Trophoblast cell (in vitro differentiated cells and primary cell): ENCODE results near the gene PXN.

Experiments used
- DNase-seq, 2 donors: peaks; one replicate each; pipeline ENCODE4 v3.0.0-alpha.2; 2016
- H2AFZ ChIP-seq: 2 replicates; pipeline ENCODE4 v1.6.1; 2013; ENCODE audit warnings: low read length, moderate library complexity, mild to moderate bottlenecking; ENCODE audit not compliant: insufficient read depth, poor library complexity
- H2AK5ac ChIP-seq: 2 replicates; pipeline ENCODE4 v1.6.1; 2013; ENCODE audit warnings: mild to moderate bottlenecking, low read length
- H2BK120ac ChIP-seq: 2 replicates; pipeline ENCODE4 v1.6.1; 2013; ENCODE audit warnings: low read length, mild to moderate bottlenecking, moderate library complexity; ENCODE audit not compliant: insufficient read depth, poor library complexity
- H2BK12ac ChIP-seq: 2 replicates; pipeline ENCODE4 v1.6.1; 2013; ENCODE audit warnings: mild to moderate bottlenecking, low read length, moderate library complexity
- H2BK5ac ChIP-seq: 2 replicates; pipeline ENCODE4 v1.6.1; 2013; ENCODE audit warnings: low read length, low read depth, moderate library complexity, mild to moderate bottlenecking; ENCODE audit not compliant: poor library complexity
- H3K14ac ChIP-seq: 2 replicates; pipeline ENCODE4 v1.6.1; 2013; ENCODE audit warnings: mild to moderate bottlenecking, low read length
- H3K18ac ChIP-seq: 2 replicates; pipeline ENCODE4 v1.6.1; 2013; ENCODE audit warnings: mild to moderate bottlenecking, low read length
- H3K23ac ChIP-seq: 2 replicates; pipeline ENCODE4 v1.6.1; 2013; ENCODE audit warnings: low read length
- H3K27ac ChIP-seq: 2 replicates; pipeline ENCODE4 v1.5.1; 2013; ENCODE audit warnings: low read depth, mild to moderate bottlenecking, inconsistent platforms, low read length, moderate library complexity
- H3K27me3 ChIP-seq: 2 replicates; pipeline ENCODE4 v1.6.1; 2013; ENCODE audit warnings: inconsistent platforms, mild to moderate bottlenecking, low read length, moderate library complexity; ENCODE audit not compliant: insufficient read depth
- H3K36me3 ChIP-seq, 2 experiments: 1 replicate in 1 of 2; 2 replicates in 1 of 2; pipeline ENCODE4 v1.6.1; 2013; ENCODE audit warnings: low read length in 2 of 2, mild to moderate bottlenecking in 2 of 2, moderate library complexity in 1 of 2; ENCODE audit not compliant: insufficient read depth in 2 of 2, control insufficient read depth in 1 of 2
- H3K4ac ChIP-seq: 2 replicates; pipeline ENCODE4 v1.6.1; 2013; ENCODE audit warnings: low read depth, mild to moderate bottlenecking, low read length, moderate library complexity
- H3K4me1 ChIP-seq, 2 experiments: 1 replicate in 1 of 2; 2 replicates in 1 of 2; pipeline ENCODE4 v1.6.1; 2013; ENCODE audit warnings: low read length in 2 of 2, mild to moderate bottlenecking in 2 of 2, moderate library complexity in 1 of 2; ENCODE audit not compliant: insufficient read depth in 2 of 2, control insufficient read depth in 1 of 2
- H3K4me2 ChIP-seq: 2 replicates; pipeline ENCODE4 v1.6.1; 2013; ENCODE audit warnings: inconsistent platforms, mild to moderate bottlenecking, low read length, moderate library complexity
- H3K4me3 ChIP-seq: 2 replicates; pipeline ENCODE4 v1.5.1; 2013; ENCODE audit warnings: mild to moderate bottlenecking, low read depth, low read length, inconsistent platforms
- H3K79me1 ChIP-seq: one replicate; pipeline ENCODE4 v1.6.1; 2013; ENCODE audit warnings: low read length
- H3K79me2 ChIP-seq: 2 replicates; pipeline ENCODE4 v1.6.1; 2013; ENCODE audit warnings: low read length, mild to moderate bottlenecking; ENCODE audit not compliant: control insufficient read depth, insufficient read depth, poor library complexity
- H3K9ac ChIP-seq: 2 replicates; pipeline ENCODE4 v1.6.1; 2013; ENCODE audit warnings: mild to moderate bottlenecking, low read length
- H3K9me3 ChIP-seq: 2 replicates; pipeline ENCODE4 v1.6.1; 2013; ENCODE audit warnings: low read depth, mild to moderate bottlenecking, control low read depth, inconsistent platforms, low read length; ENCODE audit not compliant: insufficient read depth
- H4K12ac ChIP-seq: 2 replicates; pipeline ENCODE4 v1.6.1; 2013; ENCODE audit warnings: low read depth, mild to moderate bottlenecking, low read length, moderate library complexity
- H4K8ac ChIP-seq: 2 replicates; pipeline ENCODE4 v1.6.1; 2013; ENCODE audit warnings: low read depth, mild to moderate bottlenecking, low read length, moderate library complexity
- H4K91ac ChIP-seq: one replicate; pipeline ENCODE4 v1.6.1; 2013; ENCODE audit warnings: low read depth, mild to moderate bottlenecking, low read length, moderate library complexity
- WGBS: extraction: QIAGEN DNeasy Blood & Tissue Kit; methylation state at CpG from one replicate; pipeline ENCODE4 v1.1.7; 2013; ENCODE audit warnings: missing lambda C conversion rate; ENCODE audit not compliant: insufficient read length, insufficient coverage; ENCODE audit errors: extremely low coverage; 5-methylcytosine and 5-hydroxymethylcytosine counted together

The PXN gene

DNA sequence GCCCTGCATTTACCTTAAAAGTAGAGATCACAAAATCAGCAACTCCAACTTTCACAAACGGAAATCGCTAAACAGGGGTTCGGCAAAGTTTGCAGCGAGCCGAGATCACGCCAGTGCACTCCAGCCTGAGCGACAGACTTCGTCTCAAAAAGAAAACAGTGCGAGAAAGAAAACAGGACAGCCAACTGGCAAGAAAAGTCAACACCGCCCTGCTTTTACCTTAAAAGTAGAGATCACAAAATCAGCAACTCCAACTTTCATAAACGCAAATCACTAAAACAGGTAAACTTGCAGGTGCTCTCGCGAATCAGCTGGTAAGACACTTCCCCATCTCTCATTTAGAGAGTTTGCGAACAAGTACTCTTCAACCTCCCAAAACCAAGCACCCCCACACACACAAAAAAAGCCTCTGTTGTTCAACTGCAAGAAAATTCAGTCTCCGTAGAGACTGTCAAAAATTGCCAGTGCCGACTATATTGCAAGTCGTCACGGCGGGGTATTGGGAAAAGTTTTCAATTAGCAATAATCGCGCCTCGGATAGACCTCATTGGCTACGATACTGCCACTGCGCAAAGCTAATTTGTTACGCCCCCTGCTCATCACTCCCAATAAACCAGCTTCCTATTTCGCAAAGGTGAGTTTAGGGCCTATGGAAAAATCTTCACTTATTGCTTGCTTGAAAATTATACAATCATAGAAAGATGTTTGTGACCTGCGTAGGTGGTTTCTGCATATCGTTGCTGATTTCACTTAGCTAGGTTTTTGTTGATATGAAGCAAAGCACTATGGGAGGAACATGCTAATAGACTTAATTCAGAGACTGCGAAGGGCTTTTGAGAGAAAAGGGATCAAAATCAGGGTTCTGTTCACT, 27.4 kb upstream of the PXN start, which contains the start of gene RNU4-1:
TSS of gene RNU4-1 (minus strand) at position 577 of the 871 bp plus-strand sequence.
- no peaks in the 10 kb centered on the region for H3K79me2 ChIP-seq
- peak within 1 kb of the TSS; percentile 71 for H3K14ac ChIP-seq
- H3K4me3 ChIP-seq: peak within 1 kb of the TSS; percentile 70
- no peaks in the 10 kb centered on the region for H3K27me3 ChIP-seq
- H3K4ac ChIP-seq: no peak within 1 kb of the TSS
- DNase-seq: peak; percentile 92 to 98
- peak within 1 kb of the TSS; percentile 60 for H3K9ac ChIP-seq
- H4K12ac ChIP-seq: peak within 1 kb of the TSS; percentile 3
- peak within 1 kb of the TSS; percentile 78 for H4K91ac ChIP-seq
- peak within 1 kb of the TSS; percentile 93 for H2BK5ac ChIP-seq
- peaks cover 5 to 6% of the 10 kb centered on the region in 2 experiments for H3K4me1 ChIP-seq
- H3K23ac ChIP-seq: no peak within 1 kb of the TSS
- no peak within 1 kb of the TSS for H2BK12ac ChIP-seq
- H2BK120ac ChIP-seq: peak within 1 kb of the TSS; percentile 63
- no peak within 1 kb of the TSS for H2AFZ ChIP-seq
- peaks cover 17% of the 10 kb centered on the region for H3K79me1 ChIP-seq
- H3K4me2 ChIP-seq: peak within 1 kb of the TSS; percentile 77
- H3K36me3 ChIP-seq: no peaks in the 10 kb centered on the region
- peak within 1 kb of the TSS; percentile 66 for H4K8ac ChIP-seq
- H2AK5ac ChIP-seq: no peak within 1 kb of the TSS
- peak within 1 kb of the TSS; percentile 95 for H3K27ac ChIP-seq
- no CpG with 5 or more reads among the region's 29 CpGs for WGBS
- no peaks in the 10 kb centered on the region for H3K9me3 ChIP-seq
- H3K18ac ChIP-seq: peak within 1 kb of the TSS; percentile 38

DNA sequence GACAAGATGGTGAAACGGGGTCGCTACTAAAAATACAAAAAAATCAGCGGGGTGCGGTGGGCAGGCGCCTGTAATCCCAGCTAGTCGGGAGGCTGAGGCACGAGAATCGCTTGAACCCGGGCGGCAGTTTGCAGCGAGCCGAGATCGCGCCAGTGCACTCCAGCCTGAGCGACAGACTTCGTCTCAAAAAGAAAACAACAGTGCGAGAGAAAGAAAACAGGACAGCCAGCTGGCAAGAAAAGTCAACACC, 26.8 kb upstream of the PXN start:
- no peaks in the 10 kb centered on the region for H3K79me2 ChIP-seq
- H3K9ac ChIP-seq: peak overlapping the region; percentile 60
- WGBS: no CpG with 5 or more reads among the region's 17 CpGs
- peak overlapping the region; percentile 95 for H3K27ac ChIP-seq
- no peaks in the 10 kb centered on the region for H3K36me3 ChIP-seq
- H3K9me3 ChIP-seq: no peaks in the 10 kb centered on the region
- peak overlapping the region; percentile 70 for H2BK5ac ChIP-seq
- peaks cover 8 to 9% of the 10 kb centered on the region in 2 experiments for H3K4me1 ChIP-seq
- H4K12ac ChIP-seq: no peak overlapping the region
- DNase-seq: no peak
- H4K8ac ChIP-seq: peak overlapping the region; percentile 26
- H3K4me2 ChIP-seq: peak overlapping the region; percentile 77
- H3K27me3 ChIP-seq: no peaks in the 10 kb centered on the region
- H4K91ac ChIP-seq: peak overlapping the region; percentile 78
- peak overlapping the region; percentile 71 for H3K14ac ChIP-seq
- no peak overlapping the region for H2BK12ac ChIP-seq
- H2AK5ac ChIP-seq: no peak overlapping the region
- H3K4ac ChIP-seq: no peak overlapping the region
- H3K18ac ChIP-seq: peak overlapping the region; percentile 38
- H2AFZ ChIP-seq: no peak overlapping the region
- H2BK120ac ChIP-seq: peak overlapping the region; percentile 28
- peak overlapping the region; percentile 70 for H3K4me3 ChIP-seq
- H3K23ac ChIP-seq: no peak overlapping the region
- H3K79me1 ChIP-seq: peaks cover 20% of the 10 kb centered on the region

DNA sequence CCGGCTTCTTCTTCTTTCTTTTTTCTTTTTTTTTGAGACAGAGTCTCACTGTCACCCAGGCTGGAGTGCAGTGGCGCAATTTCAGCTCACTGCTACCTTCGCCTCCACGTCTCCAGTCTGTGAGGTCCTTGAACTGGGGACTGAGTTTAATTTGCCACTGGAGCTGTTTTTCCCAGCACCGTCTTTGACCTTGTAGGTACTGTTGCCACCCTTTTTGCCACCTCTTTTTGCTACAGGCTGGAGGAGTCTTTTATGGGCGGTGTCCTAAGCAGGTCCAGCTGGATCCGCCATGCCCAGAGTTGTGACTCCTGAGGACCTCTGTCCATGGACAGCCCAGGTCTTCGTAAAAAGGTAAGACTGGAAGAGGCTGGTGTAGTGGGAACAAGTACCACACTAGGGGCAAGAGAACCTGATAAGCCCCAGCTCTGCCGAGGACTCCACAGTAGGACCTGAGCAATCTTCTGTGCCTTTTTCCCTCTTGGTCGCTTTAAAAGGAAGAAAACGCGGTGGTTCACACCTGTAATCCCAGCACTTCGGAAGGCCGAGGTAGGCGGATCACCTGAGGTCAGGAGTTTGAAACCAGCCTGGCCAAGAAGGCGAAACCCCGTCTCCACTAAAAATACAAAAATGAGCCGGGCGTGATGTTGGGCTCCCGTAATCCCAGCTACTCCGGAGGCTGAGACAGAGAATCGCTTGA, 25.2 kb upstream of the PXN start:
- Histone ChIP-seq H3K18ac (no peak overlapping the region), H2AK5ac (no peak overlapping the region), H3K4me3 (no peak overlapping the region), H3K23ac (no peak overlapping the region), H4K12ac (peak overlapping the region; percentile 0), H3K9ac (no peak overlapping the region), H4K91ac (peak overlapping the region; percentile 65), H2BK5ac (peak overlapping the region; percentile 13), H3K14ac (peak overlapping the region; percentile 29), H3K79me2 (peaks cover 3% of the 10 kb centered on the region), H2BK12ac (peak overlapping the region; percentile 25), H3K79me1 (peaks cover 25% of the 10 kb centered on the region), H3K27me3 (no peaks in the 10 kb centered on the region), H3K9me3 (no peaks in the 10 kb centered on the region), H3K4me1 (peaks cover 8 to 15% of the 10 kb centered on the region in 2 experiments), H3K4me2 (peak overlapping the region; percentile 34), H3K36me3 (no peaks in the 10 kb centered on the region), H3K4ac (peak overlapping the region; percentile 23), H4K8ac (peak overlapping the region; percentile 81), H3K27ac (peak overlapping the region; percentile 57), H2AFZ (peak overlapping the region; percentile 30), H2BK120ac (peak overlapping the region; percentile 71)
- WGBS: no CpG with 5 or more reads among the region's 22 CpGs
- peak; percentile 51 to 64 for DNase-seq

DNA sequence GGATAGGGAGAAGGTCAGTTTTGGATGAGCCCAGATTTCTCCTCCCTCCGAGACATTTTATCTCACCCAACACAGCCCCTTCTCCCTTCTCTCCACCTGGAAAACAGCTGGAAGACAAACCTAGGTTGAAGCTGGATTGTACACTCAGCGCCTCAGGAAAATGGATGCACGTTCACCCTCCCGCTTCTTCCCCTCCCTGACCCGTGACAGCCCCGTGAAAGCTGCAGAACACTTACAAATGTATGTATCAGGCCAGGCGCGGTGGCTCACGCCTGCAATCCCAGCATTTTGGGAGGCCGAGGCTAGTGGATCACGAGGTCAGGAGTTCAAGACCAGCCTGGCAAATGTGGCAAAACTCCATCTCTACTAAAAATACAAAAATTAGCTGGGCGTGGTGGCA, 22.0 kb upstream of the PXN start:
- H2BK120ac ChIP-seq: peak overlapping the region; percentile 15
- H3K4me2 ChIP-seq: no peak overlapping the region
- H2BK5ac ChIP-seq: peak overlapping the region; percentile 23
- H4K8ac ChIP-seq: peak overlapping the region; percentile 5
- H3K27ac ChIP-seq: peak overlapping the region; percentile 92
- peak overlapping the region; percentile 92 for H2BK12ac ChIP-seq
- no peak overlapping the region for H4K12ac ChIP-seq
- H3K23ac ChIP-seq: no peak overlapping the region
- H2AK5ac ChIP-seq: no peak overlapping the region
- H3K36me3 ChIP-seq: no peaks in the 10 kb centered on the region
- peak overlapping the region; percentile 40 for H4K91ac ChIP-seq
- H3K4me1 ChIP-seq: peaks cover 18 to 24% of the 10 kb centered on the region in 2 experiments
- peak overlapping the region; percentile 10 for H3K14ac ChIP-seq
- H3K9me3 ChIP-seq: no peaks in the 10 kb centered on the region
- H3K4ac ChIP-seq: no peak overlapping the region
- H3K4me3 ChIP-seq: no peak overlapping the region
- DNase-seq: no peak
- no CpG with 5 or more reads among the region's 12 CpGs for WGBS
- no peak overlapping the region for H3K9ac ChIP-seq
- peaks cover 39% of the 10 kb centered on the region for H3K79me1 ChIP-seq
- H2AFZ ChIP-seq: no peak overlapping the region
- H3K79me2 ChIP-seq: peaks cover 3% of the 10 kb centered on the region
- H3K27me3 ChIP-seq: no peaks in the 10 kb centered on the region
- no peak overlapping the region for H3K18ac ChIP-seq
